Neutrophil (primary cell): ENCODE measurements around the gene EVPLL.

ENCODE experiments used
- H3K27ac ChIP-seq: fragments of 200-600 bp; sonication (generic); 2 replicates; pipeline ENCODE4 v1.5.1; 2016; ENCODE audit warnings: mild to moderate bottlenecking, moderate library complexity
- H3K27me3 ChIP-seq: fragments of 200-600 bp; sonication (generic); 2 replicates; pipeline ENCODE4 v1.6.0; 2016; ENCODE audit warnings: mild to moderate bottlenecking
- H3K36me3 ChIP-seq: fragments of 200-600 bp; sonication (generic); 2 replicates; pipeline ENCODE4 v1.5.1; 2017
- H3K4me1 ChIP-seq, 2 experiments: fragments of 200-600 bp in 1 of 2; sonication (generic) in 1 of 2; 1 replicate in 1 of 2; 2 replicates in 1 of 2; pipeline versions ENCODE4 v1.5.1 to v1.6.1; 2013 to 2016; ENCODE audit warnings: low read depth in 1 of 2, low read length in 1 of 2, mild to moderate bottlenecking in 1 of 2, moderate library complexity in 1 of 2; ENCODE audit not compliant: control insufficient read depth in 1 of 2, insufficient read depth in 1 of 2
- H3K4me3 ChIP-seq, 2 experiments: fragments of 200-600 bp in 1 of 2; sonication (generic) in 1 of 2; 1 replicate in 1 of 2; 2 replicates in 1 of 2; pipeline ENCODE4 v1.5.1; 2013 to 2016; ENCODE audit warnings: low read depth in 1 of 2, low read length in 1 of 2, mild to moderate bottlenecking in 1 of 2, moderate library complexity in 1 of 2
- H3K9me3 ChIP-seq: fragments of 200-600 bp; sonication (generic); 2 replicates; pipeline ENCODE4 v1.5.1; 2016
- CTCF ChIP-seq: fragments of 200-600 bp; sonication (generic); IDR thresholded peaks from 2 replicates; pipeline ENCODE4 v1.5.1; 2016; ENCODE audit warnings: antibody characterized with exemption

The EVPLL gene

GRCh38 chr17:18362698-18363100 lies 14.9 kb upstream of the EVPLL start:
- Histone ChIP-seq H3K4me3 (peak overlapping the region; percentile 64 to 80), H3K27ac (peak overlapping the region; percentile 42), H3K27me3 (no peaks in the 10 kb centered on the region), H3K4me1 (peaks cover 10 to 18% of the 10 kb centered on the region in 2 experiments), H3K36me3 (no peaks in the 10 kb centered on the region), H3K9me3 (no peaks in the 10 kb centered on the region)
- TF ChIP-seq CTCF = no peak

GRCh38 chr17:18363101-18364049 lies 14.2 kb upstream of the EVPLL start, which contains the start of gene SHMT1:
TSS of gene SHMT1 (minus strand) at chr17:18363550. CDS start at chr17:18355981, 7,569 bp downstream.
- H3K9me3 ChIP-seq = no peaks in the 10 kb centered on the region
- H3K36me3 ChIP-seq = no peaks in the 10 kb centered on the region
- H3K27ac ChIP-seq = peak within 1 kb of the TSS; percentile 42
- peak within 1 kb of the TSS; percentile 64 to 80 for H3K4me3 ChIP-seq
- H3K4me1 ChIP-seq = peaks cover 10 to 18% of the 10 kb centered on the region in 2 experiments
- H3K27me3 ChIP-seq = no peaks in the 10 kb centered on the region
- no peak for TF ChIP-seq CTCF

- no peak for TF ChIP-seq CTCF
- Histone ChIP-seq H3K4me3 (peak overlapping the region in 1 of 2 experiments; percentile 80), H3K27me3 (no peaks in the 10 kb centered on the region), H3K4me1 (peaks cover 10 to 18% of the 10 kb centered on the region in 2 experiments), H3K36me3 (no peaks in the 10 kb centered on the region), H3K27ac (no peak overlapping the region), H3K9me3 (no peaks in the 10 kb centered on the region)
Measured at GRCh38 chr17:18364166-18364565, 13.4 kb upstream of the EVPLL start.

GRCh38 chr17:18368946-18369345 lies 8.6 kb upstream of the EVPLL start:
- H3K27ac ChIP-seq = no peak overlapping the region
- TF ChIP-seq CTCF = no peak

GRCh38 chr17:18370761-18371160 lies 6.8 kb upstream of the EVPLL start:
- Histone ChIP-seq H3K9me3 (no peaks in the 10 kb centered on the region), H3K27ac (no peak overlapping the region), H3K4me3 (no peak overlapping the region), H3K36me3 (no peaks in the 10 kb centered on the region), H3K4me1 (no peaks in the 10 kb centered on the region), H3K27me3 (peaks cover 17% of the 10 kb centered on the region)
- TF ChIP-seq CTCF = no peak

More at GRCh38 chr17:18368946-18369345, 8.6 kb upstream of the EVPLL start:
- Histone ChIP-seq H3K9me3 (no peaks in the 10 kb centered on the region), H3K27me3 (peaks cover 17% of the 10 kb centered on the region), H3K4me3 (no peak overlapping the region), H3K4me1 (peaks cover 0 to under 1% of the 10 kb centered on the region in 2 experiments), H3K36me3 (no peaks in the 10 kb centered on the region)
